ENCODE data around the gene RIT1.

Gene RIT1

DNA sequence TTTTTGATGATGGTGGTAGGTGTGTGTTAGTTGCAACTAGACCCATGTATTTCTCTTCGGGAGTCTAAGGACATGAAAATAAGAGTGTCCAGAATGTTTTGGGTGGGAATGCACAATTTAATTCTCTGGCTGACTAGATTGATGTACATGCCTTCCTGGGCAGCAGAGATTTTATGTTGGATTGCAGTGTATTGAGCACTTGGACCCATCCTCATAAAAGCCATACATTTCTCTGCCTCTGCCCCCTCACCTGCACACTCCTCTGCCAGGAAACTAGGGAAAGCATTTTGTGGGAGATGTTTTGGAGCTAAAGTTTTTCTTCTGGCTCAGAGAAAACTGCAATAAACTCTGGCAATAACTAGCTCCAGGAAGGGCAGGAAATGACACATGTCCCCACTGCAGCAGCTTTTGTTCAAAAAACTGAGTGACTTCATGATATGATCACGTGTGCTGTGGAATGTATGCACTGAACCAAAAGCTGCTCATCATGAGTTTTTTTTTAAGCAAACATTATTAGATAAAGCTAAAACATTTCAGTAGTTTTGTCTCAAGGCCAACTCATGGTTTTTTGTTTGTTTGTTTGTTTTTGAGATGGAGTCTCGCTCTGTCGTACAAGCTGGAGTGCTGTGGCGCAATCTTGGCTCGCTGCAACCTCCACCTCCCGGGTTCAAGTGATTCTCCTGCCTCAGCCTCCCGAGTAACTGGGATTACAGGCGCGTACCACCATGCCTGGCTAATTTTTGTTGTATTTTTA, 17.6 kb downstream of the RIT1 start:
- TF ChIP-seq, protein P1, sequence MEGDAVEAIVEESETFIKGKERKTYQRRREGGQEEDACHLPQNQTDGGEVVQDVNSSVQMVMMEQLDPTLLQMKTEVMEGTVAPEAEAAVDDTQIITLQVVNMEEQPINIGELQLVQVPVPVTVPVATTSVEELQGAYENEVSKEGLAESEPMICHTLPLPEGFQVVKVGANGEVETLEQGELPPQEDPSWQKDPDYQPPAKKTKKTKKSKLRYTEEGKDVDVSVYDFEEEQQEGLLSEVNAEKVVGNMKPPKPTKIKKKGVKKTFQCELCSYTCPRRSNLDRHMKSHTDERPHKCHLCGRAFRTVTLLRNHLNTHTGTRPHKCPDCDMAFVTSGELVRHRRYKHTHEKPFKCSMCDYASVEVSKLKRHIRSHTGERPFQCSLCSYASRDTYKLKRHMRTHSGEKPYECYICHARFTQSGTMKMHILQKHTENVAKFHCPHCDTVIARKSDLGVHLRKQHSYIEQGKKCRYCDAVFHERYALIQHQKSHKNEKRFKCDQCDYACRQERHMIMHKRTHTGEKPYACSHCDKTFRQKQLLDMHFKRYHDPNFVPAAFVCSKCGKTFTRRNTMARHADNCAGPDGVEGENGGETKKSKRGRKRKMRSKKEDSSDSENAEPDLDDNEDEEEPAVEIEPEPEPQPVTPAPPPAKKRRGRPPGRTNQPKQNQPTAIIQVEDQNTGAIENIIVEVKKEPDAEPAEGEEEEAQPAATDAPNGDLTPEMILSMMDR (IDR thresholded peaks at IDR 0.05; ENCODE audit: low read depth, low read length, missing control alignments): no peak
- no peak overlapping the region for H3K4me3 ChIP-seq (replicated peaks; ENCODE audit: low read depth, low read length)
- peak; percentile 79 for DNase-seq (ENCODE audit: extremely low read depth, low read depth)

DNA sequence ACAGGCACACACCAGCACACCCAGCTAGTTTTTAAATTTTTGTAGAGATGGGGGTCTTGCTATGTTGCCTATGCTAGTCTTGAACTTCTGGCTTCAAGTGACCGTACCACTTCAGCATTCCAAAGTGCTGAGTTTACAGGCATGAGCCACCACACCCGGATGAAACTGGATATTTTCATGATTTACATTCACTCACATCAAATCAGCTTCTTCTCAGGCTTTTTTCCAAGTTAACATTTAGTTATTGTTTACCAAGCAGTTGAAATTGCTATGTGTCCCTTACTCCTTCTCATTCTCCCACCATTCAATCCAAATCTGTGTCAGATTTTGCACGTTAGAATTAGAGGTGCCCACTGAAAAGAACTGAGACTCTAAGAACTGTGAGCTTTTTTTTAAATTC, 18.4 kb downstream of the RIT1 start:
- TF ChIP-seq, protein P1 (IDR thresholded peaks at IDR 0.05; ENCODE audit: low read depth, low read length, missing control alignments): no peak
- peak; percentile 60 for DNase-seq (ENCODE audit: extremely low read depth, low read depth)
- H3K4me3 ChIP-seq (replicated peaks; ENCODE audit: low read depth, low read length): no peak overlapping the region

DNA sequence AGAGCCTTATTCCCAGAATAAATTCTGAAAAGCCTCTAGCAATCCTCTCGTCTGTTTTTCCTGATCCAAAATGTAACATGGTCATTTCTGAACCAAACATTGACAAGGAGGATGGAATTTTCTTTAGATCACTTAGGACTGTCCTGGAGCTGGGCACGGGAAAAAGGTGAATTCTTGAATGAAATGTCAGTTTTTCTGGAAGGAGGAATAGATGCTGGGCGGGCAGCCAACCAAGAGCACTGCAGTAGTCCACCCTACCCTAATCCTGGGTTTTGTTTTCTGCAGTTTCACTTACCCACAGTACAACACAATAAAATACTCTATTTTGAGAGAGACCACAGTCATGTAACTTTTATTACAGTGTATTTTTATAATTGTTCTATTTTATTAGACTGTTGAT, 20.9 kb downstream of the RIT1 start:
- TF ChIP-seq, protein P1 (IDR thresholded peaks at IDR 0.05; ENCODE audit: low read depth, low read length, missing control alignments): no peak
- no peak overlapping the region for H3K4me3 ChIP-seq (replicated peaks; ENCODE audit: low read depth, low read length)
- no peak for DNase-seq (ENCODE audit: extremely low read depth, low read depth)

DNA sequence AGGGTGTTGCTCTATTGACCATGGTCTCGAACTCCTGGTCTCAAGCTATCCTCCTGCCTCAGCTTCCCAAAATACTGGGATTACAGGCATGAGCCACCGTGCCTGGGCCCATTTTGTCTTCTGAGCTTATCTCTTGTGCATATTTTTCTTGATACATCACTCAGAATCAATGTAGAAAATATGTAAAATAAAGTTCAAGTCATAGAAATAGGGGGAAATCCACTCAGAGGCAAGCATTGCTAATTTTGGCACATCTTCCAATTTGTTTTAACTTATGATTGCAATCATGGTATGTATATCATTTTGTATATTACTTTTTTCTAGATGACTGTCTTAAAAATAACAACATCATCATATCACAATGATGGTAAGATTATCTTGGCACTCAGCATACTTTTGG, 21.6 kb downstream of the RIT1 start:
- TF ChIP-seq, protein P1 (IDR thresholded peaks at IDR 0.05; ENCODE audit: low read depth, low read length, missing control alignments): no peak
- no peak overlapping the region for H3K4me3 ChIP-seq (replicated peaks; ENCODE audit: low read depth, low read length)
- no peak for DNase-seq (ENCODE audit: extremely low read depth, low read depth)

DNA sequence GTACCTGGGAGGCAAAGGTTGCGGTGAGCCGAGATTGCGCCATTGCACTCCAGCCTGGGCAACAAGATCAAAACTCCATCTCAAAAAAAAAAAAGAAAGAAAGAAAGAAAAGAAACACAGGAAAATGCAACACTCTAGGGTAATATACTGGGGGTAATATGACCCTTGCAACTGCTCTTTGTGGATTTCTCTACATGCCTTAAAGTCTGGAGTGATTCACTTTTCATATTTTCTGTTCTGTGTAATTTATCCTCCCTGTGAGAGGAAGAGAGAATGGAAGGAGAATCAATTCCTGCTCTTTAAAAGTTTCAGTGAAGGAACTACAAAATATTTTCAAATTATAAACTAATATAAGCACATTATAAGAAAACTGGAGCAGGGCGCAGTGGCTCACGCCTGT, 22.7 kb downstream of the RIT1 start:
- TF ChIP-seq, protein P1 (IDR thresholded peaks at IDR 0.05; ENCODE audit: low read depth, low read length, missing control alignments): no peak
- H3K4me3 ChIP-seq (replicated peaks; ENCODE audit: low read depth, low read length): no peak overlapping the region
- DNase-seq (ENCODE audit: extremely low read depth, low read depth): no peak

DNA sequence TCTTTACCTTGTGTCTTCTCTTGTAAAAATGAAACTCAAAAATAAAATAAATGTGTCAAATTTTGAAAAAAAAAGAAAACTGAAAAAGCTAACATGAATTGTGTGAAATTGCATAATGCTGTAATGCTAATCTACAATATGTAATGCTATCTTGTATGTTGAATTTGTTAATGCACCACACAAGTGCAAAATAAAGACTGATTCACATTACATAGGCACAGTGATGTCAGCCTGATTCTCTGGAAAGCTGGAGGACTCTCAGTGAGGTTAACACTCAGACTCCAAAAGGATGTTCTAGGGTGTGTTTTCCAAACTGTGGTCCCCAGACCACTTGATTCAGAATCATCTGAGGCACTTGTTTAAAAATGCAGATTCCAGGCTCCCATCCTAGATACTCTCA, 26.2 kb downstream of the RIT1 start:
- TF ChIP-seq, protein P1 (IDR thresholded peaks at IDR 0.05; ENCODE audit: low read depth, low read length, missing control alignments): no peak
- DNase-seq (ENCODE audit: extremely low read depth, low read depth): no peak
- no peak overlapping the region for H3K4me3 ChIP-seq (replicated peaks; ENCODE audit: low read depth, low read length)

Measured in HFF-Myc (cell line).